GM19438 (cell line): ENCODE results near the gene MBOAT2.
A peak's percentile ranks its signal among the peaks of the same experiment; 100 is the strongest.

Experiments
- ATAC-seq: cut with Tn5 transposase; IDR thresholded peaks from one replicate; pipeline ENCODE4 v1.9.1; 2021; ENCODE audit warnings: low read depth; ENCODE audit not compliant: unreplicated experiment

MBOAT2 gene

DNA sequence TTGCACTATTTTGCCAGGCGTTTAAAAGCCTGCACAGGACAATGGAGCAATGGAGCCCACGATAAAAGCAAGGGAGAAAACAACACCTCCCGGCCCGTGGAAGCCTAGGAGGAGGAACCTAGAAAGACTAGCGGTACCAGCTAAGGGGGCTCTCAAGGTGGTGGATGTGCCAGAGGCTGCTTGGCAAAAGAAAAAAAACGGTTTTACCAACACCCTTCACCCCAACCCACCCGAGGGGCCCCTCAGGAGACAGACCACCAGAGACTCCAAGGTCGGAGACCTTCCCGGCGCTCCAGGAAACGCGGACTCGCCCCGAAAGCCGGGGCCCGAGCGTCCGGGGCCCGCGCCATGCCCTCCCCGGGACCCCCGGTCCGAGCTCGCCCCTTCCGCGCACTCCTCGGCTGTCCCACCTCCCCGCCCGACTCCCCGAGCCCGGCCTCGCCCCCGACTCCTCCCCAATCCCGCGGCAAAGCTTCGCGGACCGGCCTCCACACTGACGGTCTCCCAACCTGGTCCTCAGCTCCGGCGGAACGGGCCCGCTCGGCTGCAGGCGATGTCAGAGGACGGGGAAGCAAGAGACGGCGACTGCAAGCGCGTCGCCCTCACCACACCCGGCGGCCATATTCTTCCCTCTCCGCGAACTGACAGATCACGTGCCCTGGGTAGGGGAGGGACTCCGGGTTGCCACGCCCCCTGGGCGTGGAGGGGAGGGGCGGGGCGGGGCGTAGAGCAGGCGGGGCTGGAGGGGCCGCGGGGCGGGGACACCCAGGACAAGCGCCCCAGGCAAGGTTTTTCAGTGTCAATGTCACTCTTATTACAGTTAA lies 166.3 kb downstream of the MBOAT2 start, which contains the start of gene KIDINS220:
Gene KIDINS220, minus strand, starts transcription at position 643 of the 824 bp plus-strand sequence. CDS start 10,520 bp downstream, outside the sequence.
- ATAC-seq = peak; percentile 86

- no peak for ATAC-seq
Measured at GRCh38 chr2:8835279-8835678, 168.2 kb downstream of the MBOAT2 start.

DNA sequence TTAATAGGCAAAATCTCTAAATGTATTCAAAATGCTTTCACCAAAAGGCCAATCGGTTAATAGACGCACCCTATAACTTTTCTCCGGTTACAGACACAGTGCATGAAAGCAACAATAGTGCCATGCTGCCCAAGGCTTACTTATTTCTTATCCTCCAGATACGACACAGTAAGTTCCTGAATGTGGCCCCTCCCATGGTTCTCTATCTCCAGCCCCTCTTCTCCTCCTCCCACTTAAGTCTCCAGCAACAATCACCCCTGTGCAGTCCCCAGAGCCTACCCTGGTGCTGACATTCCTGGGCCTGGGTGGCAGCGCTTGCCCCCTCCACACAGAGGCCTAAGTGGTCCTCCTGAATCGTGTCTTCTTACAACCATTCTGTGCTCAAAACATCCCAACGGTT lies 169.6 kb downstream of the MBOAT2 start:
- ATAC-seq = no peak

- no peak for ATAC-seq
Measured at GRCh38 chr2:8831516-8831915, 172.0 kb downstream of the MBOAT2 start.

GRCh38 chr2:8827729-8828128 lies 175.8 kb downstream of the MBOAT2 start:
- no peak for ATAC-seq

GRCh38 chr2:8822218-8822617 lies 181.3 kb downstream of the MBOAT2 start:
- no peak for ATAC-seq

DNA sequence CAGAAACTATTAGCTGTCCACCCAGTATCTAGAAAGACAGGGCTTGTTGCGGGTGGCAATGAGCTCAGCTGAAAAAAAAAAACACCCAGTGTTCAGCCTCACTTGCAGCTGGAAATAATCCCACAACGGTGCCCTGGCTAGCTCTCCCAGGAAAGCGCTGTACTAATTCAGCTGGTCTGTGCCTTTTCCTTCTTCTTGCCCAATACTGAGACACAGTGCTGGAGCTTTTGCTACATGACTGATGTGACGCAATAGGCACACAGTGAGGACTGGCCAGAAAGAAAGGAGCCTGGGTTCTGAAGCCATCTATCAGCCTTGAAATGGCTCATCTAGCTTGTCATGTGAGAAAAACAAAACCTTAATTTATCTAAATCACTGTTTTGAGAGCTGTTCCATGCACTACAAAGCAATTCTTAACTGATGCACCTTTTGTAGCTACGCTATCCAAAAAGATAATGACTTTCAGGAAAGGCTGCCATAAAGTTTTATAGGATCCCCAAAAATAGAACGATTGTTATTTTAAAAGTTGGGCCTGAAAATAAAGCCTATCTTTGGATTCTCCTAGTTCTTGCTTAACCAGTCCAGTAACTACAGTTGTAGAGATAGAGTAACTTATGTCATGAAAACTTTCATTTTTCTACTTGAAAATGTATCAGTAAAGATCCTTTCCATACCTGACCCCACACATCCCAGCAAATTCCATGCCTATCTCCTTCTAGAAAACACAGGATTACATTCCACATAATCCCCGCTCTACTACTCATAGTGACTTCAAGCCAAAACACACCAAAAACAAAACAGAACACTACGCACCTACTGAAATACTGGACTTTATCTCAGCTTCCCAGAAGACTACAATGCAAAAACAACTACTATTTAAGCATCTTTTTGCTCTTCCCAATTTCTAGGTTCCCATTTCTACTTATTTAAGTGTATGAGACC lies 181.9 kb downstream of the MBOAT2 start:
- no peak for ATAC-seq

- ATAC-seq = no peak
Measured at GRCh38 chr2:8819948-8820347, 183.5 kb downstream of the MBOAT2 start.

GRCh38 chr2:8819194-8819593 lies 184.3 kb downstream of the MBOAT2 start:
- ATAC-seq = no peak

GRCh38 chr2:8817221-8817620 lies 186.3 kb downstream of the MBOAT2 start:
- ATAC-seq = no peak

DNA sequence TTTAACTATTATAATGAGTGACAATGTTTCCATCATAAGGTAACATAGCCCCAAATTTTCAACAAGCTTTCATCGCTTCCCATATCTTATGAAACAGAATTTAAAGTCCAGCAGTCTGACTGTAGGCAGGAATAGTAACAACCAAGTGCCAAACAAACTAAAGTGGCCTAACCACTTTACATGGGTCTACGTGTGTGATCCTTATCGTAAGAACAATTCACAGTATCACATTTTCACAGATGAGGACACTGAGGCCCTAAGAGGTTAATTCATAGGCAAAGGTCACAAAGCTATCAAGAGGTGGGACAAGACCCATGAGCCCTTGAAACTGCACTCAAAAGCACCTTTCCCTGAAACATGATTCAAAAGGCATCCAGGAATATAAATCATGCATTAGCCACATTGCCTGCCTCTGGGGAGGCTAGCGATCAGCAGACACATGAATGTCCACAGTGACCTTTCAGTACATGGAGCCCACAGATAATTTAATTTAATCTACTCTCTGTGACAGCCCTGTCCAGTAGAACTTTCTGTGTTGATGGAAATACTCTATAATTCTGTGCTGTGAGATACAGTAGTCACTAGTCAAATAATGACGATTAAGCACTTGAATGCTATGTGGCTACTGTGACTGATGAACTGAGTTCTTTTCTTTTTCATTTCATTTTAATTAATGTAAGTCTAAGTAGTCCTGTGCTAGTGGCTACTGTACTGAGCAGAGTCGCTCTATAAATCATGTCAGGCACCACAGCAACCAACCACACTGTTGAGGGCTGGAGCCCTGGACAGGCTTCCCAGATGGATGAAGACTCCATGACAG lies 196.4 kb downstream of the MBOAT2 start:
- no peak for ATAC-seq

- ATAC-seq = no peak
Measured at GRCh38 chr2:8805278-8806210, 197.9 kb downstream of the MBOAT2 start.

GRCh38 chr2:8803658-8804379 lies 199.7 kb downstream of the MBOAT2 start:
- ATAC-seq = peak; percentile 97

DNA sequence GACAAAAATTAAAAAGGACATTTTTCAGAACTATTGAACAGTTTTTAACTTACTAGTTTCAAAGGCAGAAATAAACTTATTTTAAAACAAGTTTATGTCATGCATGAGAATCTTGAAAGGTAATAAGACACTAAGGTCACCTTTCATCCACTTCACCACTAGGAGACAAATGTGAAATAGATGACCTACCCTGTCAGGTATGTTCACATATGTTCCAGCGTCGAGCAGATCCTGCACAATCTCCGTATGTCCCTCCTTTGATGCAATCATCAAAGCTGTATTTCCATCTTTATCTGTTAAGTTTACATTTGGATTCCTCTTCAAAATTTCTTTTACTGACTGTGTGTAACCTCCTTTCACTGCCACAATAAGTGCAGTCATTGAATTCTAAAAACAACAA lies 200.7 kb downstream of the MBOAT2 start:
- ATAC-seq = no peak
